Stimulated activated CD8-positive, alpha-beta memory T cell treated with anti-CD3 and anti-CD28 coated beads, Interleukin-4, amount 100 ng/mL, for 1 hour (primary cell): ENCODE data around the gene COG4.

ENCODE experiments used
- DNase-seq, 2 donors: peaks; one replicate each; pipeline ENCODE4 v3.0.0-alpha.2; 2020; ENCODE audit warnings: low read depth in 2 of 2, low spot score in 1 of 2

The COG4 gene

GRCh38 chr16:70434484-70435260, 88.7 kb downstream of the COG4 start:
- no peak for DNase-seq

GRCh38 chr16:70433458-70434103, 89.8 kb downstream of the COG4 start:
- DNase-seq = no peak

- DNase-seq = no peak
Measured at GRCh38 chr16:70432723-70433457, 90.5 kb downstream of the COG4 start.

- DNase-seq = no peak
Measured at GRCh38 chr16:70432356-70432722, 91.0 kb downstream of the COG4 start.

- peak in 1 of 2 donors; percentile 21 for DNase-seq
Measured at GRCh38 chr16:70430667-70431536, 92.5 kb downstream of the COG4 start.
